Measurements from ENCODE around the gene CCDC188.

CCDC188 gene

GRCh38 chr22:20107951-20108756, 42.7 kb downstream of the CCDC188 start:
- DNase-seq (ENCODE audit: insufficient read length, low spot score) (no peak), FAIRE-seq (no peak)
- TF ChIP-seq CTCF (IDR thresholded peaks at IDR 0.05; ENCODE audit: insufficient read depth, missing control alignments): no peak

GRCh38 chr22:20107471-20107901, 43.4 kb downstream of the CCDC188 start:
- DNase-seq (ENCODE audit: insufficient read length, low spot score) (no peak), FAIRE-seq (no peak)
- no peak for TF ChIP-seq CTCF (IDR thresholded peaks at IDR 0.05; ENCODE audit: insufficient read depth, missing control alignments)

DNA sequence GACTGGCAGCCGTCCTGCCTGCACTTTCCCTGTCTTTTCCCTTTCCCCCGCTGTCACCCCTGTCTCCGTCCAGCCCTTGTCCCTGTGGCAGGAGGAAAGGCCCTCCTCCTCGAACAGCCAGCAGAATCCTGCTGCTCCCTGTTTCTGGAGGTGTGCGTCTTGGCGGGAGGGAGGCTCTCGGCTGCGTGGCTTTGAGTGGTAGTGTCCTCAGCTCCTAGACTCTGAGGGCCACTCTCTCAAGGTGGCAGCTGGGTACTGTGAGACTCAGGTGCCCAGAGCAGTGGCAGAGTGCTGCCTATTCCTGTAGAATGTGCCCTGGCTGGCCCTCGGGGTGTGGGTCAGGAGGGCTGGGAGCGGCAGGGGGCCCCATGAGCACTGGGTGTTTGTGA, 44.0 kb downstream of the CCDC188 start:
- no peak for FAIRE-seq

GRCh38 chr22:20106205-20106848, 44.5 kb downstream of the CCDC188 start:
- TF ChIP-seq CTCF (IDR thresholded peaks at IDR 0.05; ENCODE audit: insufficient read depth, missing control alignments): no peak
- FAIRE-seq: no peak
- DNase-seq (ENCODE audit: insufficient read length, low spot score): no peak

More for the DNA sequence above, 44.0 kb downstream of the CCDC188 start:
- TF ChIP-seq CTCF (IDR thresholded peaks at IDR 0.05; ENCODE audit: insufficient read depth, missing control alignments): no peak
- no peak for DNase-seq (ENCODE audit: insufficient read length, low spot score)

- FAIRE-seq (no peak), DNase-seq (ENCODE audit: insufficient read length, low spot score) (no peak)
- TF ChIP-seq CTCF (IDR thresholded peaks at IDR 0.05; ENCODE audit: insufficient read depth, missing control alignments): no peak
Measured at GRCh38 chr22:20105456-20106204, 45.2 kb downstream of the CCDC188 start.

- no peak for TF ChIP-seq CTCF (IDR thresholded peaks at IDR 0.05; ENCODE audit: insufficient read depth, missing control alignments)
- FAIRE-seq (no peak), DNase-seq (ENCODE audit: insufficient read length, low spot score) (no peak)
Measured at GRCh38 chr22:20102203-20102780, 48.6 kb downstream of the CCDC188 start.

All from D721Med (cell line).